SK-N-SH treated with all-trans-retinoic acid at 6 μM for 48 hours (cell line): ENCODE data around the gene RNFT1.
A peak's percentile ranks its signal among the peaks of the same experiment; 100 is the strongest.
"Not testable (repeated sequence)": the region's sequence is repeated elsewhere in the genome, so short reads cannot be mapped to it uniquely, and the experiment has no call there.

Source experiments
- ATAC-seq: fragments of 200-7000 bp; cut with Tn5 transposase; 3 replicates; pipeline ENCODE4 v1.9.1; 2020; ENCODE audit warnings: mild to moderate bottlenecking, moderate library complexity
- BACH2 ChIP-seq: fragments of 250-450 bp; sonication (Bioruptor Pico); IDR thresholded peaks from 2 replicates; pipeline ENCODE4 v1.9.0; 2021; ENCODE audit warnings: mild to moderate bottlenecking, borderline replicate concordance
- CSDC2 ChIP-seq: fragments of 250-450 bp; sonication (Bioruptor Pico); IDR thresholded peaks from 2 replicates; pipeline ENCODE4 v1.5.0; 2020; ENCODE audit warnings: mild to moderate bottlenecking, moderate library complexity
- GLIS3 ChIP-seq: fragments of 250-450 bp; sonication (Bioruptor Pico); IDR thresholded peaks from 2 replicates; pipeline ENCODE4 v1.5.0; 2020; ENCODE audit warnings: mild to moderate bottlenecking, moderate library complexity
- ISL1 ChIP-seq: fragments of 250-450 bp; sonication (Bioruptor Pico); IDR thresholded peaks from 2 replicates; pipeline ENCODE4 v2.1.2; 2022; ENCODE audit warnings: mild to moderate bottlenecking, moderate library complexity
- RARB ChIP-seq: fragments of 250-450 bp; sonication (Bioruptor Pico); IDR thresholded peaks from 2 replicates; pipeline ENCODE4 v1.8.0; 2021; ENCODE audit warnings: mild to moderate bottlenecking, moderate library complexity
- ZFP3 ChIP-seq: fragments of 250-450 bp; sonication (Bioruptor Pico); IDR thresholded peaks from 2 replicates; pipeline ENCODE4 v1.5.0; 2020; ENCODE audit warnings: mild to moderate bottlenecking, moderate library complexity
- ZFP30 ChIP-seq: fragments of 450-650 bp; formaldehyde crosslinking; IDR thresholded peaks from 2 replicates; pipeline ENCODE4 v1.5.0; 2022; ENCODE audit warnings: mild to moderate bottlenecking, moderate library complexity
- TF ChIP-seq, protein P1 (sequence below): fragments of 250-450 bp; sonication (Bioruptor Pico); IDR thresholded peaks from 2 replicates; pipeline ENCODE4 v1.5.0; 2020; ENCODE audit warnings: mild to moderate bottlenecking, moderate library complexity
- TF ChIP-seq, protein P2 (sequence below): fragments of 250-450 bp; sonication (Bioruptor Pico); IDR thresholded peaks from 2 replicates; pipeline ENCODE4 v1.8.0; 2020; ENCODE audit warnings: mild to moderate bottlenecking, moderate library complexity, borderline replicate concordance

The RNFT1 gene, protein sequence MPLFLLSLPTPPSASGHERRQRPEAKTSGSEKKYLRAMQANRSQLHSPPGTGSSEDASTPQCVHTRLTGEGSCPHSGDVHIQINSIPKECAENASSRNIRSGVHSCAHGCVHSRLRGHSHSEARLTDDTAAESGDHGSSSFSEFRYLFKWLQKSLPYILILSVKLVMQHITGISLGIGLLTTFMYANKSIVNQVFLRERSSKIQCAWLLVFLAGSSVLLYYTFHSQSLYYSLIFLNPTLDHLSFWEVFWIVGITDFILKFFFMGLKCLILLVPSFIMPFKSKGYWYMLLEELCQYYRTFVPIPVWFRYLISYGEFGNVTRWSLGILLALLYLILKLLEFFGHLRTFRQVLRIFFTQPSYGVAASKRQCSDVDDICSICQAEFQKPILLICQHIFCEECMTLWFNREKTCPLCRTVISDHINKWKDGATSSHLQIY

DNA sequence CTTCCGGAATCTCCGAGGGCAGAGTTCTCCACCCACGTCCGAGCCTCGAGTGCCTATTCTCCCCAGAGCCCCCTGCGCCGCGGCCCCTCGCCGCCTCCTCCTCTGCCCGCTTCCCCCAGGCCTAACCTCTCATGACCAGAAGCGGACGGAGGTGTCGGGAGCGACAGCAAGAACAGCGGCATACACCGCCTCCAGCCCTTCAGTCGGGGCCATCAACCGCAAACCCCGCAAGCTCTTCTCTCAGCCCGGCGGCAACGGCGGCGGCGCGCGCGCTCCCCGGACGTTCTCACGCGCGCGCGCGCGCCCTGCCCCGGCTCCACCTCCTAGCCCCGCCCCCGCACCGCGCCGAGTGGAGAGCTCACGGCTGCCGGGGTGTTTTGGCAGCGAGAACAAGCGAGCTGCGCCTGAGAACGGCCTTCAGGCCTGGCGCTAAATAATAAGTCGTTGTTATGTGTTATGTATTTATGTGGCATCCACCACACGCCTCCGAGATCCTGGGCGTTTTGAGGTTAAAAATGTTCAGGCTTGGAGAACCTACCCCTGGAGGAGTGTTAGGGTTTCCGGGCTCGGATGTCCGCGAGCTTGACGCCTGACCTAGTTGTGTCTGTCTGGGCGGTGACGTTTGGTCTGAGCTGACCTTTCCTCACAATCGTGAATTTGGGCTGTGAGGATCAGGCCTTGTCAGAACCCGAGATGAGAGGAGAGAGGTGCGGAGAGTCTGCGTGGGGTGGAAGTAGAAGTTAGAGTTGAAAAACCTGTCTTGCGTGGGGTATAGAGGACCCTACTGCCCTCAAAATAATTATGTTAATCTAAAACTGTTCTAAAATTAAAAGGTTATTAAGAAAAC lies at the start of gene RNFT1:
Gene RNFT1, minus strand, starts transcription at position 259 of the 847 bp plus-strand sequence. Its CDS starts 77 bp downstream, at position 182.
- peak; percentile 90 for ATAC-seq
- TF ChIP-seq ZFP3 (CRISPR knock-in tag) (peak; percentile 66; the same call in 1 of the 2 replicates), GLIS3 (CRISPR knock-in tag) (no peak), ZFP30 (CRISPR knock-in tag) (no peak), CSDC2 (CRISPR knock-in tag) (0 out of 2 replicates have a peak, but pooled peaks have one; percentile 59), RARB (CRISPR knock-in tag) (no peak)
- TF ChIP-seq, protein P1, sequence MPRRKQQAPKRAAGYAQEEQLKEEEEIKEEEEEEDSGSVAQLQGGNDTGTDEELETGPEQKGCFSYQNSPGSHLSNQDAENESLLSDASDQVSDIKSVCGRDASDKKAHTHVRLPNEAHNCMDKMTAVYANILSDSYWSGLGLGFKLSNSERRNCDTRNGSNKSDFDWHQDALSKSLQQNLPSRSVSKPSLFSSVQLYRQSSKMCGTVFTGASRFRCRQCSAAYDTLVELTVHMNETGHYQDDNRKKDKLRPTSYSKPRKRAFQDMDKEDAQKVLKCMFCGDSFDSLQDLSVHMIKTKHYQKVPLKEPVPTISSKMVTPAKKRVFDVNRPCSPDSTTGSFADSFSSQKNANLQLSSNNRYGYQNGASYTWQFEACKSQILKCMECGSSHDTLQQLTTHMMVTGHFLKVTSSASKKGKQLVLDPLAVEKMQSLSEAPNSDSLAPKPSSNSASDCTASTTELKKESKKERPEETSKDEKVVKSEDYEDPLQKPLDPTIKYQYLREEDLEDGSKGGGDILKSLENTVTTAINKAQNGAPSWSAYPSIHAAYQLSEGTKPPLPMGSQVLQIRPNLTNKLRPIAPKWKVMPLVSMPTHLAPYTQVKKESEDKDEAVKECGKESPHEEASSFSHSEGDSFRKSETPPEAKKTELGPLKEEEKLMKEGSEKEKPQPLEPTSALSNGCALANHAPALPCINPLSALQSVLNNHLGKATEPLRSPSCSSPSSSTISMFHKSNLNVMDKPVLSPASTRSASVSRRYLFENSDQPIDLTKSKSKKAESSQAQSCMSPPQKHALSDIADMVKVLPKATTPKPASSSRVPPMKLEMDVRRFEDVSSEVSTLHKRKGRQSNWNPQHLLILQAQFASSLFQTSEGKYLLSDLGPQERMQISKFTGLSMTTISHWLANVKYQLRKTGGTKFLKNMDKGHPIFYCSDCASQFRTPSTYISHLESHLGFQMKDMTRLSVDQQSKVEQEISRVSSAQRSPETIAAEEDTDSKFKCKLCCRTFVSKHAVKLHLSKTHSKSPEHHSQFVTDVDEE = 0 out of 2 replicates have a peak, but pooled peaks have one; percentile 39

DNA sequence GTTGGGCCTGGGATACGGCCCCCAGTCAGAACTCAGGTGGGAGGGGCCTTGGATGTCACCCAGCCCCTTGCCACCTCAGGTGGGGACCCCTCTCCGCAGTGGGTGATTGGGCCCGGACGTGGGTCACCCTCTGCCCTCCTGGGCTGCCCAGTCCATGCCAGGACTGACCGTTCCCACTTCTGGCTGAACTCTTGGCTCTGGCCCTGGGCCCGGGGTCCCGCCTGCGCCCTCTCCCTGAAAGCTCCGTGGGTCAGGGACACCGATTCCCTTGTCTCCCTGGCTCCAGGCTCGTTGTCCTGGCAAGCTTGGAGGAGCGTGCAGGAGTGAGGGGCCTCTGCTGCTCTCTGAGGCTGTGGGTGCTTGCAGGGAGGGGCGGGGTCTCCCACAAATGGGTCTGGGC lies 44.8 kb upstream of the RNFT1 start:
- ATAC-seq = not testable (repeated sequence)

DNA sequence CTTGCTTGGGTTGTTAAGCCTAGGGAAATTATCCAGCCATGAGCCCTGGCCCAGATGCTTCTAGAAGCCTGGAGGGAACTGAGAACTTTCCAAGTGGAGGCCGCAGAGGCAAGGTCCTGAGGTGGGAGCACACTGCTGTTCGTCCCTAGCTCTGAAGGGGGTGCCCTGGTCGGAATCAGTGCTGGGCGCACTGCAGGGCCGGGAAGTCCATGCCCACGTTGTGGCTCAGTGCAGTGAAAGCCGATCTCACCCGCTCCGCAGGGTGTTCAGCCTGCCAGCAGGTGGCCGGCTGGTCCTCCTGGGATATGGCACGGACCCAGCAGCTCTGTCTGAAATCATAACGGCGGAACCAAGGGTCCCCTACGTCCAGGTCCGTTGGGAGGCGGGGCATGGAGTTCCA lies 43.8 kb upstream of the RNFT1 start:
- peak; percentile 63 for ATAC-seq

DNA sequence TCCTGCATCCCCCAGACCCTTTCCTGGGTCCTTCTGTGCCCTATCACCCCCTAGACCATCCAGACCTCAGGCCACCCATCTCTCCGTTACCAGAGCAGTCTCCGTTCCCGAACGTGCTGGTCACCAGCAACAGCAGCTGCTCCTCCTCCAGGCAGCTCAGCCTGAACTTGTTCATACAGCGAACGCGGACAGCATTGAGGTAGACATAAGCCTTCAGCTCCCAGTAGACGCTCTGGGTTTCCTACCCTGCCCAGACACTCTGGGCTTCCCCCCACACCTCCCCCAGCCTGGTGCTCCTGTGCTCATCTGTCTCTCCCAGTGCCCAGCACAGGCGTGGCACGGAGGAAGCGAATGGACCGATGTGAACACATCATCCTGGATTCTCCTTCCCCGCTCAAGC lies 41.6 kb upstream of the RNFT1 start:
- no peak for ATAC-seq
- TF ChIP-seq ZFP3 (CRISPR knock-in tag) = no peak
- no peak for TF ChIP-seq BACH2 (CRISPR knock-in tag)

DNA sequence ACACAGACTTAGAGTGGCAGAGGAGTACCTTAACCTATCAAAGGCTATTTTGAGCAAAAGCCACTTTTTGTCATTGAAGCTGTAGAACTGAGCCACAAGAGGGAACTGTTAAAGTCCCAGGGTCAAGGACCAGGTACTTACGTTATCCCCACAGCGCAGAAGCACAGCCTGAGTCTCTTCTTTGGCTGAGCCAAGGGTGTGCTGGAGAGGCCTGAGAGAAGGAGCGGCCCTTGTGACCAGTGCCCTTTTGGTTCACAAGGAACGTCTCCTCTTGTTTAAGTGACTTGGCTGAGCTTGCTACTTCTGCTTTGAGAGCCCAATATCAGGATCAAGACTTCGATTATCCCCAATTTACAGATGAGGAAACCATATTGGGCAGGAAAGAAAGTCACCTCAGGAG lies 40.0 kb upstream of the RNFT1 start:
- not testable (repeated sequence) for ATAC-seq

DNA sequence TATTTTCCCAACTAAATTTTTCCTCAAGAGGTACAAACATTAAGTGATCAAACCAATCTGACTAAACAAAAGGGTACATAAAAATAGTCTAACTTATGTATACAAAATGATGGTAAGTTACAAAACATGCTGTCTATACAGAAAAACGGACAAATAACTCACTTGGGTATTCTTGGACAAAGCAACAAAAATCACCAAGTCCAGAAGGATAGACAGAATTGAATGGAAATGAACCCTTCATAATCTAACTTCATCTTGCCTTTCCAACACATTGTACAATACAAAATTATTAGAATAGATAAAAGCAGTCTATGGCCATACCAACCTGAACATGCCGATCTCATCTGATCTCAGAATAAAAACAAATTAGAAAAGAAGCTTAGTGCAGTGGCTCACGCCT lies 37.9 kb upstream of the RNFT1 start:
- ATAC-seq = not testable (repeated sequence)

DNA sequence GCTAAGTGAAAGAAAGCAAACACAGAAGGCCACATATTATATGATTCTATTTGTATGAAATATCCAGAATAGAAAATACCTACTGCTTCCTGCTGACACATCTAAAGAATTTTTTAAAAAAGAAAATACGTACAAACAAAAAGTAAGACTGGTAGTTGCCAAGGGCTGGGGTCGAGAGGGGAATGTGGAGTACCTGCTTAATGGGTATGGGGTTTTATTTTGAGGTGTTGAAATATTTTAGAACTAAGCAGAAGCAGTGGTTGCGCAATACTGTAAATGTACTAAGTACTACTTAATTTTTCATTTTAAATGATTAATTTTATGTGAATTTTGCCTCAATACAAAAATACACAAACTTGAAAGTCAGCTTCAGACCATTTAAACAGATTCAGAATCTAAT lies 32.1 kb upstream of the RNFT1 start:
- ATAC-seq = not testable (repeated sequence)

DNA sequence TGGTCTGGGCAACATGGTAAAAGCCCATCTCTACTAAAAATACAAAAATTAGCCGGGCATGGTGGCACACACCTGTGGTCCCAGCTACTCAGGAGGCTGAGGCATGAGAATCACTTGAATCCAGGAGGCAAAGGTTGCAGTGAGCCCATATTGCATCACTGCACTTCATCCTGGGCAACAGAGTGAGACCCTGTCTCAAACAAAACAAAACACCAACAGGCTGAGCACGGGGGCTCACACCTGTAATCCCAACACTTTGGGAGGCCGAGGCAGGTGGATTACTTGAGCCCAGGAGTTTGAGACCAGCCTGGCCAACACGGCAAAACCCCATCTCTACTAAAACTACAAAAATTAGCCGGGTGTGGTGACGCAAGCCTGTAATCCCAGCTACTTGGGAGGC lies 10.6 kb upstream of the RNFT1 start:
- ATAC-seq = not testable (repeated sequence)

DNA sequence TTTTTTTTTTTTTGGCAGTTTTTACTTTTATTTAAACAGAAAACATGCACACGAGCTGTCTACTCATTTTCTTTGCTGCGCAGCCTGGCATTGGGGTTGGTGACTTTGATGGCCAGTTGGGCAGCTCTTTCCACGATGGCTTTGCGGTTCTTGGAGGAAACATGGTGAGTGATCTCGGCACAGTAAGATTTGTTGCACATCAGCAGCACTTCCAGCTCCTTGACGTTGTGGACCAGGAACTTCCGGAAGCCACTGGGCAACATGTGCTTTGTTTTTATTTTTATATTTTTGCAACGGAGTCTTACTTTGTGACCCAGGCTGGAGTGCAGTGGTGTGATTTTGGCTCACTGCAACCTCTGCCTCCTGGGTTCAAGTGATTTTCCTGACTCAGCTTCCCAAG lies 8.9 kb upstream of the RNFT1 start:
- ATAC-seq = not testable (repeated sequence)

DNA sequence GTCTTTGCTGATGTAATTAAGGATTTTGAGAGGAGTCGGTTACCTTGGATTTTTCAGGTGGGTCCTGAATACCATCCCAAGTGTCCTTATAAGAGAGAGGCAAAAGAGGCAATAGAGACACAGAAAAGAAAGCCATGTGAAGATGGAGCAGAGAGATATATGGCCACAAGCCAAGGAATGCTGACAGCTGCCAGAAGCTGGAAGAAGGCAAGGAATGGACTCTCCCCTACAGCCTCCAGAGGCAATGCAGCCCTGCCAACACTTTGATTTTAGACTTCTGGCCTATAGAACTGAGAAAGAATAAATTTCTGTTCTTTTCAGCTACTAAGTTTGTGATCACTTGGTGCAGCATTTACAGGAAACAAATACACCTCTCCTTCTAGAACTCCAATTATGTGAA lies 8.2 kb upstream of the RNFT1 start:
- no peak for TF ChIP-seq ISL1 (CRISPR knock-in tag)
- TF ChIP-seq BACH2 (CRISPR knock-in tag) = no peak
- TF ChIP-seq, protein P2, sequence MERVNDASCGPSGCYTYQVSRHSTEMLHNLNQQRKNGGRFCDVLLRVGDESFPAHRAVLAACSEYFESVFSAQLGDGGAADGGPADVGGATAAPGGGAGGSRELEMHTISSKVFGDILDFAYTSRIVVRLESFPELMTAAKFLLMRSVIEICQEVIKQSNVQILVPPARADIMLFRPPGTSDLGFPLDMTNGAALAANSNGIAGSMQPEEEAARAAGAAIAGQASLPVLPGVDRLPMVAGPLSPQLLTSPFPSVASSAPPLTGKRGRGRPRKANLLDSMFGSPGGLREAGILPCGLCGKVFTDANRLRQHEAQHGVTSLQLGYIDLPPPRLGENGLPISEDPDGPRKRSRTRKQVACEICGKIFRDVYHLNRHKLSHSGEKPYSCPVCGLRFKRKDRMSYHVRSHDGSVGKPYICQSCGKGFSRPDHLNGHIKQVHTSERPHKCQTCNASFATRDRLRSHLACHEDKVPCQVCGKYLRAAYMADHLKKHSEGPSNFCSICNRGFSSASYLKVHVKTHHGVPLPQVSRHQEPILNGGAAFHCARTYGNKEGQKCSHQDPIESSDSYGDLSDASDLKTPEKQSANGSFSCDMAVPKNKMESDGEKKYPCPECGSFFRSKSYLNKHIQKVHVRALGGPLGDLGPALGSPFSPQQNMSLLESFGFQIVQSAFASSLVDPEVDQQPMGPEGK (CRISPR knock-in tag) = no peak
- TF ChIP-seq, protein P1 = no peak
- TF ChIP-seq, all 23 proteins: peak for 0
- ATAC-seq = peak; percentile 74

DNA sequence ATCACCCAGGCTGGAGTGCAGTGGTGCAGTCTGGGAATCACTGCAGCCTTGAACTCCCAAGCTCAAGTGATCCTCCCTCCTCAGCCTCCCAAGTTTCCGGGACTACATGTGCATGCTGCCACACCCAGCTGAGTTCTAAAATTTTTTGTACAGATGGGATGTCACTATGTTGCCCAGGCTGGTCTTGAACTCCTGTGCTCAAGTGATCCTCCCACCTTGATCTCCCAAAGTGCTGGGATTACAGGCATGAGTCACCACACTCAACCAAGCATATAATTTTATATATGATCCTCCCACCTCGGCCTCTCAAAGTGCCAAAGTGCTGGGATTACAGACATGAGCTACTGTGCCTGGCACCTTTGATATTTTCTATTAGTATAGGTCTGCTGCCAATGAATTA lies 7.2 kb upstream of the RNFT1 start:
- not testable (repeated sequence) for ATAC-seq
